Erythroblast (primary cell): ENCODE data around the gene PDXP.

Experiments
- GATA1 ChIP-seq: IDR thresholded peaks from 2 replicates; pipeline ENCODE4 v1.6.1; 2011; ENCODE audit warnings: low read depth, mild to moderate bottlenecking, control low read depth, low read length, moderate library complexity
- POLR2A ChIP-seq: IDR thresholded peaks from 2 replicates; pipeline ENCODE4 v1.6.1; 2011; ENCODE audit warnings: mild to moderate bottlenecking, low read length

- TF ChIP-seq POLR2A (no peak), GATA1 (no peak)
Observed at GRCh38 chr22:37623075-37624016, 35.2 kb upstream of the PDXP start.
